Ascending aorta (tissue), 2 donors: ENCODE measurements around the gene TPTE2. TPM values are rescaled to one million over a fixed set of nuclear protein-coding genes. Genes with fewer than 3 reads are reported as not detected.

Experiments used
- DNase-seq, 2 donors: peaks; one replicate each; pipeline ENCODE4 v3.0.0-alpha.2; 2019; ENCODE audit warnings: low spot score in 2 of 2
- H3K27ac ChIP-seq, 2 donors: fragments of 200-600 bp; sonication (generic); one replicate each; pipeline ENCODE4 v1.5.1; 2016 to 2017; ENCODE audit warnings: mild to moderate bottlenecking in 1 of 2
- H3K27me3 ChIP-seq: fragments of 200-600 bp; sonication (generic); one replicate; pipeline ENCODE4 v1.5.1; 2017
- H3K36me3 ChIP-seq, 2 donors: fragments of 200-600 bp; sonication (generic); one replicate each; pipeline ENCODE4 v1.5.1; 2016
- H3K4me1 ChIP-seq, 2 donors: fragments of 200-600 bp; sonication (generic); one replicate each; pipeline ENCODE4 v1.5.1; 2016 to 2017; ENCODE audit warnings: mild to moderate bottlenecking in 1 of 2
- H3K4me3 ChIP-seq, 2 donors: fragments of 200-600 bp; sonication (generic); one replicate each; pipeline ENCODE4 v1.5.1; 2016 to 2017; ENCODE audit warnings: mild to moderate bottlenecking in 1 of 2
- H3K9me3 ChIP-seq, 2 donors: fragments of 200-600 bp; sonication (generic); one replicate each; pipeline ENCODE4 v1.5.1; 2016
- intact Hi-C: fragments of 100-400 bp; cut with DNase I; formaldehyde crosslinking; loops from one replicate; pipeline ENCODE4 v1.15.1; 2023
- total RNA-seq: library from RNA; depleted of rRNA; stranded (reverse); fragments of >200 nt; gene quantifications from one replicate; pipeline ENCODE4 v1.1.0, GENCODE V29; 2016
- TF ChIP-seq, protein P1 (sequence below), 3 experiments: fragments of 200-600 bp in 2 of 3; fragments of 450-650 bp in 1 of 3; sonication (generic) in 2 of 3; IDR thresholded peaks; one replicate each; pipeline ENCODE4 v1.5.1; 2016 to 2019; ENCODE audit warnings: antibody characterized with exemption in 3 of 3, mild to moderate bottlenecking in 1 of 3, moderate library complexity in 1 of 3

The TPTE2 gene
- total RNA-seq, 1 donor from 2014 or later, result not detected

DNA sequence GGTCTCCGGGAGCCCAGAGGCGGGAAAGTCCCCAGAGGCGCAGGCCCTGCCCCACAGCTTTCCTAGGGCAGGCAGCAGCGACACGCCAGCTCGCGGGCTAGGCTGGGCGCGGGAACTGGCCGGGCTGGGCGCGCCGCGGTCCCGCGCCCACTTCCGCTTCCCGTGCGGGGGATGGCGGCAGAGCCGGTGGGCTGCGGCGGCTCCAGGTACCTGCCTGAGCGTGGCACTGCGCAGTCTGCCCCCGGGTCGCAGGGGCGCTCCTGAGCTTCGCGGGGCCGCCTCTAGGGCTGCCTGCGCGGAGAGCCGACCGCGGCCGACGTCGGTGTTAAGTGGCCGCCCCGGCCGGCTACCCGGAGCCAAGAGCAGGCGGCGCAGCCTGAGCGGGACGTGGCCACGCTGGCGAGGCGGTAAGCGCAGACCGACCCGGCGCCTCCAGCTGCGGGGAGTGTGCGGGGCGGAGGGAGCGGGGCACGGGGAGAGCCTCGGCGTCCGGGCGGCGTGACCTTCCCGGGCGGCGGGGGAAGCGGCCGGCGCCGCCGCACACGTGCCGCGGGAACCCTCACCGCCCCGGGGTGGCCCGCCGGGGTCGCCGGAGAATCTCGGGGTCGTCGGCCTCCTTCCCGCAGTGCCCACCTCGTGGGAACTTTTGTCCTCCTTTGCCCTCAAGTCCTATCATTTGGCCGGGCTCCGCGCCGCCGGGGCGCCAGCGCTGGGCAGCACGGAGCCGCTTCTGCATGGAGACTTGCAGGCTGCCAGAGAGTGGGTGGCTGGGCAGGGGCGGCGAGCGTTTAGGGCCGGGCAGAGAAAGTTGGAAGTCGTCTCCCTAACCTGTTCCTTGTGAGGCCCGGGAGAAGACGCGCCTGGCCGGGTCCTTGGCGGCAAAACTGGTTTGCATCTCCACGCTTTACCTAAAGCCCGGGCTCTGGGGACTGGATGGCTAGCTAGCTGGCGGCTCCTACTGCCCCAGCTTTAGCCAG, 40.7 kb upstream of the TPTE2 start:
- H3K27ac ChIP-seq, result no peak overlapping the region
- DNase-seq, result no peak
- H3K9me3 ChIP-seq, result no peaks in the 10 kb centered on the region
- TF ChIP-seq, protein P1, sequence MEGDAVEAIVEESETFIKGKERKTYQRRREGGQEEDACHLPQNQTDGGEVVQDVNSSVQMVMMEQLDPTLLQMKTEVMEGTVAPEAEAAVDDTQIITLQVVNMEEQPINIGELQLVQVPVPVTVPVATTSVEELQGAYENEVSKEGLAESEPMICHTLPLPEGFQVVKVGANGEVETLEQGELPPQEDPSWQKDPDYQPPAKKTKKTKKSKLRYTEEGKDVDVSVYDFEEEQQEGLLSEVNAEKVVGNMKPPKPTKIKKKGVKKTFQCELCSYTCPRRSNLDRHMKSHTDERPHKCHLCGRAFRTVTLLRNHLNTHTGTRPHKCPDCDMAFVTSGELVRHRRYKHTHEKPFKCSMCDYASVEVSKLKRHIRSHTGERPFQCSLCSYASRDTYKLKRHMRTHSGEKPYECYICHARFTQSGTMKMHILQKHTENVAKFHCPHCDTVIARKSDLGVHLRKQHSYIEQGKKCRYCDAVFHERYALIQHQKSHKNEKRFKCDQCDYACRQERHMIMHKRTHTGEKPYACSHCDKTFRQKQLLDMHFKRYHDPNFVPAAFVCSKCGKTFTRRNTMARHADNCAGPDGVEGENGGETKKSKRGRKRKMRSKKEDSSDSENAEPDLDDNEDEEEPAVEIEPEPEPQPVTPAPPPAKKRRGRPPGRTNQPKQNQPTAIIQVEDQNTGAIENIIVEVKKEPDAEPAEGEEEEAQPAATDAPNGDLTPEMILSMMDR (IDR thresholded peaks at IDR 0.05), result peak in 1 of 3 experiments; percentile 15
- intact Hi-C loops, result no loop called here
- peaks cover 0 to 3% of the 10 kb centered on the region in 2 donors for H3K4me1 ChIP-seq
- H3K27me3 ChIP-seq, result no peaks in the 10 kb centered on the region
- peak overlapping the region; percentile 60 to 90 for H3K4me3 ChIP-seq
- no peaks in the 10 kb centered on the region for H3K36me3 ChIP-seq

DNA sequence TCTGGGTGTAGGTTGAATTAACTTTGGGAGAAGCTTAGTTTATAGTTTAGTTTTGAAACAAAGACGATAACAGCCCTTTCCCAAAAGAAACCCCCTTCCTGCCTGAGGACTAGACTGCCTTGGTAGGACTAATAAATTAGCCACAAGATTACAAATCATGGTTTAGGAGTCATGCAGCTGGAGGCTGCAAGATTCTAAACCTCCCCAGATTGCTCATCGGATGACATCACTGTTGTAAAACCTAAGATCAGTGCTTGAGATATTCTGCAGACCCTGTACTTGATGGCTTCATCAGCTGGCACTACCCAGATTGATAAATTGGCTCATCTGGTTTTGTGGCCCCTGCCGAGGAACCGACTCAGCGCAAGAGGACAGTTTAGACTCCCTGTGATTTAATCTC, 36.2 kb upstream of the TPTE2 start:
- Histone ChIP-seq H3K9me3 (no peaks in the 10 kb centered on the region), H3K27me3 (no peaks in the 10 kb centered on the region), H3K4me1 (peaks cover 0 to 3% of the 10 kb centered on the region in 2 donors), H3K27ac (no peak overlapping the region), H3K36me3 (no peaks in the 10 kb centered on the region), H3K4me3 (no peak overlapping the region)
- TF ChIP-seq, protein P1 (IDR thresholded peaks at IDR 0.05), result no peak
- DNase-seq, result no peak
- intact Hi-C loops, result no loop called here

DNA sequence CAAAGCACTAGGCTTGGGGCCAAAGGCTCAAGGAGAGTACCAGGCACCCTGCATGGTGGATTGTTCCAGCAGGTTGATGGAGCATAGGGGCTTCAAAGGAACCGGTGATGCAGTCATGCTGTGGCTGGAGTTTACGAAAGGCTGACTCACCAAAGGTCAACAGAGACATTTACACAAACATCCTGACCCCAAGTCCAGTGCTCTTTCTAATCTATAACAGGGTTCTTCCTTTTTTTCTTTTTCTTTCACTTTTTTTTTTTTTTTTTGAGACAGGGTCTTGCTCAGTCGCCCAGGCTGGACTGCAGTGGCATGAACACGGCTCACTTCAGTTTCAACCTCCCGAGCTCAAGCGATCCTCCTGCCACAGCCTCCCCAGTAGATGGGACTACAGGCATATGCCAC, 35.6 kb upstream of the TPTE2 start:
- intact Hi-C loops, result no loop called here
- no peaks in the 10 kb centered on the region for H3K36me3 ChIP-seq
- H3K27ac ChIP-seq, result no peak overlapping the region
- H3K9me3 ChIP-seq, result no peaks in the 10 kb centered on the region
- H3K27me3 ChIP-seq, result no peaks in the 10 kb centered on the region
- TF ChIP-seq, protein P1 (IDR thresholded peaks at IDR 0.05), result no peak
- no peak overlapping the region for H3K4me3 ChIP-seq
- H3K4me1 ChIP-seq, result no peaks in the 10 kb centered on the region
- no peak for DNase-seq

DNA sequence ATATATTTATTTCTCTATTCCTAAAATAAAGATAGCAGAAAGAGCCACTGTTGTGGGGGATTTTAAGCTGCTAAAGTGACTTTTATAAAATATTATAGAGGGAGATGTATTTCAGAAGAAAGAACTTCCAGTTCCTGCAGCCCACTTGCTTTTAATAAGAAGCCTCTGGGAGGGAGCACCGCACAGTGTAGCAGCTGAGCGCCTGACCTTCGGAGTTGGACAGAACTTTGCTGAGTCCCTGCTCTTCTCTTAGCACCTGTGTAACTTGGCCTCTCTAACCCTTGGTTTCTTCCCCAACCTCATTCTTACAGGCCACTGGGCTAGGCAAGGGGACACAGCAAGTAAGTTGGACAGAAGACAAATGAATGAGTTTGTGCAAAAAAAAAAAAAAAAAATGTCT, 34.8 kb upstream of the TPTE2 start:
- H3K27ac ChIP-seq, result no peak overlapping the region
- no peaks in the 10 kb centered on the region for H3K27me3 ChIP-seq
- H3K36me3 ChIP-seq, result no peaks in the 10 kb centered on the region
- intact Hi-C loops, result no loop called here
- TF ChIP-seq, protein P1 (IDR thresholded peaks at IDR 0.05), result no peak
- DNase-seq, result no peak
- H3K4me3 ChIP-seq, result no peak overlapping the region
- H3K4me1 ChIP-seq, result no peaks in the 10 kb centered on the region
- no peaks in the 10 kb centered on the region for H3K9me3 ChIP-seq

GRCh38 chr13:19592657-19593180, 31.4 kb upstream of the TPTE2 start:
- no peaks in the 10 kb centered on the region for H3K4me1 ChIP-seq
- no peak overlapping the region for H3K27ac ChIP-seq
- intact Hi-C loops, result no loop called here
- no peak overlapping the region for H3K4me3 ChIP-seq
- no peak for DNase-seq
- H3K27me3 ChIP-seq, result no peaks in the 10 kb centered on the region
- H3K9me3 ChIP-seq, result no peaks in the 10 kb centered on the region
- H3K36me3 ChIP-seq, result no peaks in the 10 kb centered on the region
- TF ChIP-seq, protein P1 (IDR thresholded peaks at IDR 0.05), result no peak
